NAMALWA (cell line): Measurements from ENCODE around the gene TXN2.
"Not testable (repeated sequence)": the region's sequence is repeated elsewhere in the genome, so short reads cannot be mapped to it uniquely, and the experiment has no call there.

Experiments used
- DNase-seq: peaks from one replicate; pipeline ENCODE4 v3.0.0-alpha.2; 2015; ENCODE audit warnings: low spot score

TXN2 gene, protein sequence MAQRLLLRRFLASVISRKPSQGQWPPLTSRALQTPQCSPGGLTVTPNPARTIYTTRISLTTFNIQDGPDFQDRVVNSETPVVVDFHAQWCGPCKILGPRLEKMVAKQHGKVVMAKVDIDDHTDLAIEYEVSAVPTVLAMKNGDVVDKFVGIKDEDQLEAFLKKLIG

DNA sequence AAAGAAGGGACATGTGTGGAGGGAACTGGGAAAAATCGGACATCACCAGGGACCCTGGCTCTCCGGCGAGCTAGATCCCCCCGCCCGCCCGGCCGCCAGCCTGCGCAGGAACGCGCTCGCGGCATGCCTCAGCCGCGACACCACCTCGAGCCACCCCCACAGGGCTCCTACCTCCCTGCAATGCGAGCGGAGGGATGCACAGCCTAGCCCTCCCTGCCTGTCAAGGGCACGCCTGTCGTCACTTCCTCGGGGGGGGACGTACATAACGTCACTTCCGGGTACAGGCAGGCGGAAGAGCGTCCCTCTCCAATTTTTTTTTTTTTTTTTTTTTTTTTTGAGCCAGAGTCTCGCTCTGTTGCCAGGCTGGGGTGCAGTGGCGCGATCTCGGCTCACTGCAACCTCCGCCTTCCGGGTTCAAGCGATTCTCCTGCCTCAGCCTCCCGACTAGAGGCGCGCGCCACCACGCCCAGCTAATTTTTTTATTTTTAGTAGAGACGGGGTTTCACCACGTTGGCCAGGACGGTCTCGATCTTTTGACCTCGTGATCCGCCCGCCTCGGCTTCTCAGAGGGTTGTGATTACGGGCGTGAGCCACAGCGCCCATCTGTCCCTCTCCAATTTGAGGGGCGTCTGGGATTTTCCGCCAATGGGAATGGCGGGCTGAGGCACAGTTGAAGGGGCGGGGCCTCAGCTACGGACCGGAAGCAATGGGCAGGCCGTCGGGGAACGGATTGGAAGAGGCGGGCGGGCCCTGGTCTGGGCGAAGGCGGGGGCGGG, at the start of gene TXN2:
Gene TXN2 (minus strand): TSS at position 248 of the 776 bp plus-strand sequence. CDS start 803 bp downstream, outside the sequence.
- DNase-seq: peak; percentile 97

DNA sequence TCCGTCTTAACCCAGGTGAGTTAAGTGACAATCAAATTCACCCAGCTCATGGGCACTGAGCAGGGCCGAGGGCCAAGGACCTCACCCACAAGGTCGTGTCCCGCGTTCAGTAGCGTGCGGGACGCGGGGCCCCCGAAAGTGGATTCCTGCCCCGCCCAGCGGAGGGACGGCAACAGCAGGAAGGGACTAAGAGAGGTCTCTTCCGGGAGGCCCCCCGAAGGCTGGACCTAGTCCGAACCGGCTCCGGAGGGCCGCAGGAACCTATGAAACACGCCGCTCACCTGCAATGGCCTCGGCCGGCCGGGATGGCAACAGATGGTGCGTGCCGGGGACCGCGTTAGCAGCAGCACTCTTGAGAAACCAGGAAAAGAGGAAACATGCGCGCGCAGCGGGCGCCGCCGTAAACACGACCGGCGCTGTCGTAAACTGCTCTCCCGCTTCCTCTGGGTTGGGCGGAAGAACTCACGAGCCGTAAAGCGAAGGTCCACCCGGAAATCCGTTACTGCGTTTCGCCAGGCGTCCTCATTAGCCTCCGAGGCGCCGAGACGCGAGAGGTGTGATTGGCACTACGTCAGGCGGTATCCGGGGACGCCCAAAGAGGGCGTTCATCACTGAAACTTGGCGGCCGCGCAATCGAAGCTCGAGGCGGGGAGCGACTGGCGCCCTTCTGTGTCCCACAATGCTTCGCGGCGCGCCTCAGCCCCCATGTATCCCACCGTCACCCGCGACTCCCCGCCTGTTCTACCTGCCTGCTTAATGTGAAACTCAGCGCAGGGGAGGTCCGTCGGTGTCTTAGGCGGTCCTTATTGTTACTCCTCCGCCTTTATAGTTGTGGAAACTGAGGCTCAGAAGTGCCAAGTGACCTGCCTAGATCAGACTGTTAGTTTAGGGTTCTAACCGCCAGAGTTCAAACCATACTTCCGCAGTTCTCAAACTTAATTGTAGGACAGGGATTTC, 47.6 kb upstream of the TXN2 start, which contains the start of gene EIF3D:
Gene EIF3D (minus strand): TSS at position 372 of the 957 bp plus-strand sequence. CDS start 3,045 bp downstream, outside the sequence.
- peak; percentile 100 for DNase-seq

DNA sequence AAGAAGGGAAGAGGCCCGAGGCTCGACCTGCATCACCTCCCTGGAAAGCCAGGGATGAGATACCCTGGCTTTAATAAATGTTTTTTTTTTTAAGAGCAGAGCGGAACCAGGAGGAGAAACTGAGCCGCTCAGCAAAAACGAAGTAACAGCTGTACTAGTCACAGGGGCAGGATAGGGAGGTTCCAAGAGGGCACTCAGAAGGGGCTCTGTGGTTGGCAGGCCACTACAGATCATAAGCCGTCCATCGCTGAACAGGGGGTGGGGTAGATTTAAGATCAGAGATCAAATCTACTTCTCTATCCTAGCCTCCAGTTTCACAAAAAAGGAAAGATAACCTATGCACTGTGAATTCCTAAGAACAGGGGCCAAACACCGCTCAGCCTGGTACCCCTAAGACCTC, 46.9 kb upstream of the TXN2 start:
- no peak for DNase-seq

DNA sequence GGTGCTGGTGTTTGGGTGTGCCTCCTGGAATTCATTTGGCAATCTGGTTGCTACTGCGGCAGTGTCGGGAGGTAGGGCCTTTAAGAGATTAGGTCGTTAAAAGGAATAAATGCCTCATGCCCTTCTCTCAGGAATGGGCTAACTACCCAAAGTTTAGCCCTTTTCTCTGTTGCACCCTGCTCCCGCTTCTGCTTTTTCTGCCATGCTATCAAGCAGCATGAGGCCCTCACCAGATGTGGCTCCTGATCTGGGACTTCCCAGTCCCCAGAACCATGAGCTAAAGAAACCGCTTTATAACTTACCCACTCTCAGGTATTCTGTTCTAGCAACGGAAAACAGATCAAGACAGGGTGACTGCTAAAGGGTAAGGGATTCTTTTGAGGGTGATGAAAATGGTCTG, 41.2 kb upstream of the TXN2 start:
- no peak for DNase-seq

DNA sequence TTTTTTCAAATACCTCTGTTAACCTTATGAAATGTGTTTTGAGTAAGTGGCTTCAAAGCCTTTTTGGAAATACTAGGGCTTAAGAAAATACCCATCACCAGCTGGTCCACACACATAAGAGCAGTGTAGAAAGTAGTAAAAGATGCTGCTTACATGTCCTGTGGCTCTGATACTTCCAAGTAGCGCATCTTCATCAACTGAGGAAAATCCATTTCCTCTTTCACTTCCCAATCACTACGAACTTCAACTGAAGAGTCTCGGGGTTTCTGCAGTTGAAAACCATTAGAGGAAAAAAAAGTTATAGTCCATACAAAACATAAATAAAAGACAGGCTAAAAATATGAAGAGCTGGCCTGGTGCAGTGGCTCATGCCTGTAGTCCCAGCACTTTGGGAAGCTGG, 39.0 kb upstream of the TXN2 start:
- no peak for DNase-seq

DNA sequence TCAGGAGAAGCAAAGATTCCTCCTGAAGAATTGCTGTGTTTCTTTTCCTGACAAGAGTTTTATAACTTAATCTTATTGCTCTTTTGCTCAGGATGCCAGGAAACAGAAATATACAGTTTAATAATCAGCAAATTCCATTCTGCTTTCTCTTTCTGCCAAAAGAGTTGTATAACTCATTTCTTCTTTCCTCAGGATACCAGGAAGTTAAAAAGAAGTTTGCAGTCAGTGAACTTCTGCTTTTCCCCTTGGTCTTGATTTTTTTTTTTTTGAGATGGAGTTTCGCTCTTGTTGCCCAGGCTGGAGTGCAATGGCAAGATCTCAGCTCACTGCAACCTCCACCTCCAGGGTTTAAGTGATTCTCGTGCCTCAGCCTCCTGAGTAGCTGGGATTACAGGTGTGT, 38.5 kb upstream of the TXN2 start:
- DNase-seq: not testable (repeated sequence)

DNA sequence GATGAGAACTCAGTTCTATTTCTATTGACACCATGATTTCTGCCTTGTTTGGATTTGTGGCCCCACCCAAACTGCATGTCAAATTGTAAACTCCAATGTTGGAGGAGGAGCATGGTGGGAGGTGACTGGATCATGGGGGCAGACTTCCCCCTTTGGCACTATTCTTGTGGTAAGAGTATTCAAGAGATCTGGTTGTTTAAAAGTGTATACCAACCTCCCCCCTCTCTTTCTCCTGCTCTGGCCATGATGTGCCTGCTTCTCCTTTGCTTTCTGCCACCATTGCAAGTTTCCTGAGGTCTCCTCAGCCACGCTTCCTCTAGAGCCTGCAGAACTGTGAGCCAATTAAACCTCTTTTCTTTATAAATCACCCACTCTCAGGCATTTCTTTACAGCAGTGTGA, 33.3 kb upstream of the TXN2 start:
- no peak for DNase-seq

DNA sequence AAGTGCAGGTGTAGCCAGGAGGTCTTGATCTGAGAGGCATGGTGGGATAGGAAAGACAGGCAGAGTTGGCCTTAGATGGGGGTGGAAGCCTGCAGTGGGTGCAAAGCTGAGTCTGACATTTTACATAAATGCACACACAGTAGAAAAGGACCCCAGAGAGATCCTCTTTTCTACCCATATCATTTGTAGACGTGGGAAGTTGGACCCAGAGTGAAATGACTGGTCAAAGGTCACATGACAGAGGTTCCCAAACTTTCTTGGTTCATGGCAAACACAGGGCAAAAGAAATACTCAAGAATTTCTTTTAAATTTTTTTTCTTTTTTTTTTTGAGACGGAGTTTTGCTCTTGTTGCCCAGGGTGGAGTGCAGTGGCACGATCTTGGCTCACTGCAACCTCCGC, 31.6 kb upstream of the TXN2 start:
- no peak for DNase-seq

DNA sequence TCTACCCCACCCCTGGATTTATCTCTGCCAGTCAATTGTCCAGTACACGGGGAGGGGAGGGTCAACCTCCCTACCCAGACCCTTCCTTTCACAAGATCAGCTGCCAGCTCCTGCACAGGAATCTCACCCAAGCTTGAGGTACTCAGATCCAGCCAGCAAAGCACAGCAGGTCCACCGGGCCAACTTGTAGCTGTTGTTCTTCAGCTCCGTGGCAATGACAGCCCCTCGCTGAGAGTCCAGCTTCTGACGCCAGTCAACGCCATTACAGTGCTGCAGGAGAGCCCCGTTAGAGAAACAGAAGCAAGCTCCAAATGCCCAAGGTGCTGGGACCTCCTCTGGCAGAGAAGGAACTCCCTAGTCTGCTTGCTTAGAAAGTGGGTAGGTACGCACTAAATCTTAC, 30.9 kb upstream of the TXN2 start:
- no peak for DNase-seq

DNA sequence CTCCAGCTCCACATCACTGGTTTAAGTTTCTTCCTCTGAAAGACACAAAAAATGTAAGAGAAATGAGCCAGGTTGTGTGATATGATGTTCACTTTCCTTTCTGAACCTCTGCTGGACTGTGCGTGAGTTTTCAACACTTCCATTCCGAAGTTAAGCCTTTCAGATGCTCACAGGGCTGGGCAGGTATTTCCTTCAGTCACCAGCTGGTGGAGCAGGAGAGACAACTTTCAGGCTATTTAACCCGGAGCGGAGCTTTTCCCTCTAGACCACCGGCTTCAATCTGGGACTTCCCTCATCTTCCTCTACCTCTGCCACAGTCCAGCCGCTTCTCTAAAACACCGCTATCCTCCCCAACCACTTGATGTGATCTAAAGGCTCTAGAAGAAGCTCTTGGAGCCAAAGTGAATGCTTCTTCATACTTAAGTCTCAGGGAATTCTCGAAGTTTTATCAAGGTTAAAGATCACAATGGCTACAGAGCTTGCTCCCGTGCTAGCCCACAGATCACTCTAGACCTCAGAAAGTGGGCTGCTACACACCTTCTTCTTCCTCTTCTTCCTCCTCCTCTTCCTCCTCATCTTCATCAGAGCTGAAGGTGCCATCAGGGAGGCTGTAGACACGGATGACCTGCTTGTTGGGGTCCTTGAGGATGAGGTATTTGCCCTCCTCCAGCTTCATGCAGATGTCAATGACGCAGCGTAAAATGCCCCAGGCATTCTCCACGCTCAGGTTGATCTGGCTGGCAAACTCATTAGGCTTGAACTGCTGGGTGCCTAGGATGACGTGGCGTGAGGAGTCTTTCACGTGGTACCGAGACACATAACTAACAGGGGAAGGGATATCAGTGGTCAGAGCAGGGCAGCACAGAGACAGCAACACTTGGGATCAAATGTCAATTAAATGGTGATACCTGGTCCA, 29.8 kb upstream of the TXN2 start:
- peak; percentile 61 for DNase-seq

DNA sequence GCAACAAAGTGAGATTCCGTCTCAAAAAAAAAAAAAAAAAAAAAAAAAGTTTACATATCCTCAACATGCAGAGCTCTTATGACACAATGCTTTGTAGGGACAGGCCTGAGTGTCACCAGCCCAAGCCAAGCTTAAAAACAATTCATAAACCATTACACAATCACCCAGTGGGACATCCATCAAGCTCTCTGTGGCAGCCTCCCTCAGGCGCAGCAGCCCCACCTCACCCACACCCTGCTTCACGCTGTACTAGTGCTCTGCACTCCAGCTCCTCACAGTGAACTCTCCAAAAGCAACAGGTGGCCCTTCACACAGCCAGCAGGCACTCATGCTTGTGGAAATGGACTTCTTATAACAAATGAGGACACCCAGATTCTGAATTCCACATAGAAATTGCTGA, 28.9 kb upstream of the TXN2 start:
- no peak for DNase-seq

DNA sequence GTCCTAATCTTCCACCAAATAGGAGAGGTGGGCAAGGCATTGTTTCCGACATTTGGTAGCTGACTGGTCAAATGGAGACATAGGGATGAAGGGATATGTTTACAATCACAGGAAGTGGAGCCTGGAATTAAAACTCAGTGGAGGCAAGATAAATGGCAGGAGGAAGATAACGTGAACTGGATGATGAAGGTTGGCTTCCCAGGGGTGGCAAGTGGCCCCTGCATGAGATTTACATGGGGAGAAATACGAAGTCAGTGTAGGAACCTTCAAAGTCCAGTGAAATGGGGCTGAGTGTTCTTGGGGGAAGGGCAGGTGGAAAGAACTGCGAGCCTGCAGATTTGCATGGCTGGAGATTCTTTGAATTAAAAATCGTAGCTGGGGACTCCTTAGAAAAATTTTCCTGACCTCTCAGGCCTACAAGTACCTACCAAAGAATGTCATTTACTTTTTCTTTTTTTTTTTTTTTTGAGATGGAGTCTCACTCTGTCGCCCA, 26.1 kb upstream of the TXN2 start:
- no peak for DNase-seq

DNA sequence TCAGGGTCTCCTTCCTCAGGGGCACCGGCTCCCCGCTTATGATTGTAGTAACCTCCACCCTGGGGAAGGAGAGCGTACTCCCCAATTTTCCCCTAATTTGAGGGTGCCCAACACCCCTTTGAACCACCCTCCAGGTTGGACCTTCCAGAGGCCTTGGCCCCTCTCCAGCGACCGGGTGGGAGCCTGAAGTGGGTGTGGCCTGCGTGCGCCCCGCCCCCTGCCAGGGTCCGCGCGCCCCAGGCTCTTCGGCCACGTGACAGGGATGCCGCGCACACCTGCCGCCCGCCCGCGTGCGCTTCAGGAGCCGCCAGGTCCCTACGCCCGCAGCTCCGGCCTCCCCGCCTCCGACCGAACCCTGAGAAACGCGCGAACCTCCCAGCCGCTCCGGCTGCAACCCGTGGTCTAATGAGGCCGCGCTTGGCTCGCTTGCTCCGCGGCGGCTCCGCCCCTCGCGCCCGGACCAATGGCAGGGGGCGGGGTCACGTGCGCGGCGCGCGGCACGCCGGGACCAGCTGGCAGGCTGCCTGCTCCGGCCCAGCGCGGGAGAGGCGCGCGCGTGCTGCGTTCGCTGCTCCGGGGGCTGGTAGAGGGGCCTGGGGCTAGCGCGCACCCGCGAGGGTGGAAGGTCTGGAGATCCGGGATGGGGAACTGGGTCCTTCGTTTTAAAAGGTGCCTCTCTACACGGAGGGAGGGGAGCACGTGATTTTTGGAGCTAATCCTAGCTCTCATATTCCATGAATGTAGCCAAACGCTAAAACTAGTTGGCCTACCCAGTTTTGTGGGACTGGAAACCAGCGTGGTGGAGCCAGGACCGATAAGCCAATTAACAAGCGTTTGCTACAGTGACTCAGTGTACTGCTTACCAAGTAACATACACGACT, 25.4 kb upstream of the TXN2 start, which contains the start of gene FOXRED2:
Gene FOXRED2 (minus strand): TSS at position 404 of the 881 bp plus-strand sequence. CDS start 618 bp downstream, outside the sequence.
- peak; percentile 92 for DNase-seq

DNA sequence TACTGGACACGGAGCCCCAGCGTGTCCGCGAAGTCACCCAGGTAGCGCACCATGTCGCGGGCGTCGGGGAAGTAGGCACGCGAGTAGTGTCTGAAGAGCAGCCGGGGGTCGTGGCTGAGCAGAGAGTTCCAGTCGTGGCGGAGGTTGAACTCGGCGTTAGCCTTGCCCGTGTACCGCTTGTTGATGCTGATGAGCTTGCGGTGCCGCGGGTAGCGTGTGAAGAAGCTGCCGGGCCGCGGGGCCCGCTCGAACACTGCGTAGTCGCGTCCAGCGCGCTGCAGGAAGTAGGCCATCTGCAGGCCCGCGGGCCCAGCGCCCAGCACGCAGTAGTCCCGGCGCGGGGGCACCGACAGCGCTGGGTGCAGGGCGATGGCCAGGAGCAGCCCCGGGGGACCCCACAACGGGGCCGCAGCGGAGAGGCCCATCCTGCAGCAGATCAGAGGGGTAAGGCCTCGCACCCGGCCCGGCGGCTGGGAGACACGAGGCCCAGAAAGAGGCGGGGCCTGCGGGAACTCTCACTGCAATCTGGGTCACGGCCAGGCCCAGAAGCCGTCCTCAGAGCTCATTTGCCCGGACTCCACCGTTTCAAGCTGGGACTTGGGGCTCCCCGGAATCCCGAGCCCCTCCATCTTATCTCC, 24.7 kb upstream of the TXN2 start:
- no peak for DNase-seq

DNA sequence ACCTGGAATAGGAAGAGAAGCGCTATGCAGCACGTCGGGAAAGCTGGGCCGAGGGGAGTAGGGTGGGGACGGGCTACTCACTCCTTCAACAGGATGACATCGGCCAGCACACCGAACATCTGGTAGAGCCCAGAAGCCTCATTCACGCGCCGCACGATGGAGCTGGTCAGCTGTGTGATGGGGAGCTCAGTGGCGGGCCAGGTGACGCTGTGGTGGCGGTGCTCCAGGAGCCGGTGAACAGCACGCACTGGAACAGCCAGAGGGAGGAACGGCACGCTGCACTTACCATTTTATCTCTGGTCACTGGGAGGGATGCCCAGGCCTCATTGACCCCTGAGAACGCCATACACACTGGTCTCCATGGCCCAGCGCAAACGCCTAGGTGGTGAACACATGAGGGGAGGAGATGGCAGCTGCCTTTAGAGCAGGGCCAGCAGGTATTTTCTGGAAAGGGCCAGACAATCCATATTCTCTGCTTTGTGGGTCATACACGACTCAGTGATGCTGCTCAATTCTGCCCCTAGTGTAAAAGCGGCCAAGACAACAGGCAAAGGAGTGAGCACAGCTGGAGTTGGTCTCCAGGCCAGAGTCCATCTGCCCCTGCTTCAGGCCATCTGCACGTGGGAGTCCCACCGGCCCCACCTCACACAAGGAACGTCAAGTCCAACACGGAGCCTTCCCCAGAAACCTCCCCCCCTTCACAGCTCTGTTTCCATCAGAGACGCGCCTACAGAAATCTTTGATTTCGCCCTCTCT, 16.6 kb upstream of the TXN2 start:
- DNase-seq: peak; percentile 37

DNA sequence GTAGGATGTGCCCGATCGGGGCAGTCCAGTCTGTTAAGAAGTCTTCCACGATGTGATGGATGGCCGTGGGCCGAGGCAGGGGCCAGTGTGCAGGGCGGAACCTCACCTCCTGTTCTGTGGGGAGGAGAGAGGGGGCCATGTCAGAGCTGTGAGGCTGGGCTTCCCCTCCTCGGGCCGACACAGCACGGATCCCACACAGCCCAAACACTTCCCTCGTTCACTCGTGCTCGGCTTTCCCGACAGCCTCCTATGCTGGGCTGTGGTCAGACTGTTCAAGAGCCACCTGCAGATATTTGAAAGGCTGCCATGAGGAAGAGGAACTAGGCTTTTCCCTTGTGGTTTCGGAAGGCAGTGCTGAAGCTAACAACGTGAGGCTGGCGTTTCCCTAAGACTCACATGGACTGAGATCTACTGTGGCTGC, 12.3 kb upstream of the TXN2 start:
- DNase-seq: peak; percentile 86

DNA sequence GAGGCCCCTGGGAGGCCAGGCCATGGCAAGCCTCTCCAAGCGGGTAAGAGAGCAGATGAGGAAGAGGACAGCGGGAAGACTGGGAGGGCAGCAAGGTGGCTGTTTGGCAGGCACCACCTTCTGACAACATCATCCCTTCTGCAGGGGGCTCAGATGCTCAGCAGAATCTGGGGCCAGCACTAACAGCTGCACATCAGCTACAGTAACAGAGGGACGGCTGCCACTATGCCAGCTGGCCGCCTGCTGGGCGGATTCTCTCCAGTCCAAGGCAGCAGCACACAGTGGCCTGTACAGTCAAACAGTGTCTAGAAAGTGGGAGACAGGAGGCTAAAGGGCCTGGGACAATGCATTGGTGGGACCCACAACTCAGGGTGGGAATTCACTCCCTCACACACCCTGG, 10.7 kb upstream of the TXN2 start:
- DNase-seq: no peak

DNA sequence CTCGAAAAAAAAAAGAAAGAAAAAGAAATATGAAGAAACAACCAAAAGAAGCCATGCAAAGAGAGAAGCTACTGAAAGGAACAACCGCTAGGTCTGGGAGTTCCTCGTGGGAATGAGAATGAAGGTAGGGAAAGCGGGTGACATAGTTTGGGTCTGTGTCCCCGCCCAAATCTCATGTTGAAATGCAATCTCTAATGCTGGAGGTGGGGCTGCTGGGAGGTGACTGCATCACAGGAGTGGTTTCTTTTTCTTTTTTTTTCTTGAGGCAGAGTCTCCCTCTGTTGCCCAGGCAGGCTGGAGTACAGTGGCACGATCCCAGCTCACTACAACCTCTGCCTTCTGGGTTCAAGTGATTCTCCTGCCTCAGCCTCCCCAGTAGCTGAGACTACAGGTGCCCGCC, 9.7 kb upstream of the TXN2 start:
- no peak for DNase-seq
